GM23338 (cell line): ENCODE measurements around the gene RRBP1. TPM values are rescaled to one million over a fixed set of nuclear protein-coding genes. Genes with fewer than 3 reads are reported as not detected.

Experiments used
- ATAC-seq: fragments of 200-7000 bp; cut with Tn5 transposase; 3 replicates; pipeline ENCODE4 v1.9.1; 2020
- DNase-seq: peaks from one replicate; pipeline ENCODE4 v3.0.0-alpha.2; 2015; ENCODE audit warnings: low spot score
- H2AFZ ChIP-seq: fragments of 200-600 bp; sonication (generic); 2 replicates; pipeline ENCODE4 v1.8.0; 2016; ENCODE audit warnings: antibody characterized with exemption, mild to moderate bottlenecking, moderate library complexity
- H3F3A ChIP-seq: fragments of 200-600 bp; sonication (generic); replicated peaks from 2 replicates; pipeline ENCODE4 v1.8.0; 2017; ENCODE audit warnings: antibody characterized with exemption, mixed run types, low read depth
- H3K27ac ChIP-seq: fragments of 200-600 bp; sonication (generic); 2 replicates; pipeline ENCODE4 v1.6.1; 2016; ENCODE audit warnings: low read depth
- H3K27me3 ChIP-seq: fragments of 200-600 bp; sonication (generic); 2 replicates; pipeline ENCODE4 v1.8.0; 2016; ENCODE audit warnings: mild to moderate bottlenecking, mixed run types, moderate library complexity; ENCODE audit not compliant: insufficient read depth
- H3K36me3 ChIP-seq: fragments of 200-600 bp; sonication (generic); 2 replicates; pipeline ENCODE4 v1.8.0; 2016; ENCODE audit warnings: mild to moderate bottlenecking; ENCODE audit not compliant: insufficient read depth
- H3K4me1 ChIP-seq: fragments of 200-600 bp; sonication (generic); 2 replicates; pipeline ENCODE4 v1.8.0; 2016; ENCODE audit warnings: mild to moderate bottlenecking, moderate library complexity; ENCODE audit not compliant: insufficient read depth
- H3K4me2 ChIP-seq: fragments of 200-600 bp; sonication (generic); 2 replicates; pipeline ENCODE4 v1.7.1; 2017; ENCODE audit warnings: mixed run types
- H3K4me3 ChIP-seq: fragments of 200-600 bp; sonication (generic); 2 replicates; pipeline ENCODE4 v1.6.1; 2016; ENCODE audit warnings: mixed run types
- H3K79me2 ChIP-seq: fragments of 200-600 bp; sonication (generic); replicated peaks from 2 replicates; pipeline ENCODE4 v1.8.0; 2017; ENCODE audit warnings: mild to moderate bottlenecking; ENCODE audit not compliant: insufficient read depth
- H3K9me2 ChIP-seq: fragments of 200-600 bp; sonication (generic); 2 replicates; pipeline ENCODE4 v1.8.0; 2017; ENCODE audit not compliant: insufficient read depth
- H4K20me1 ChIP-seq: fragments of 200-600 bp; sonication (generic); replicated peaks from 2 replicates; pipeline ENCODE4 v1.8.0; 2017; ENCODE audit warnings: mild to moderate bottlenecking; ENCODE audit not compliant: insufficient read depth
- H3K27ac Mint-ChIP-seq: 2 replicates; pipeline ENCODE4 v1.8.0; 2020; ENCODE audit warnings: inconsistent platforms, mild to moderate bottlenecking, moderate library complexity, mixed read lengths
- H3K27me3 Mint-ChIP-seq: 3 replicates; pipeline ENCODE4 v1.8.0; 2022; ENCODE audit warnings: low read depth, mild to moderate bottlenecking, moderate library complexity, mixed read lengths, inconsistent platforms; ENCODE audit not compliant: insufficient read depth, poor library complexity
- H3K36me3 Mint-ChIP-seq: 3 replicates; pipeline ENCODE4 v1.8.0; 2021; ENCODE audit warnings: low read depth, mild to moderate bottlenecking, inconsistent platforms, moderate library complexity, mixed read lengths
- H3K4me1 Mint-ChIP-seq: 3 replicates; pipeline ENCODE4 v1.8.0; 2020; ENCODE audit warnings: mild to moderate bottlenecking, inconsistent platforms, mixed read lengths
- H3K4me3 Mint-ChIP-seq: 3 replicates; pipeline ENCODE4 v1.8.0; 2021; ENCODE audit warnings: moderate library complexity, mild to moderate bottlenecking, inconsistent platforms, mixed read lengths
- H3K9me3 Mint-ChIP-seq: 3 replicates; pipeline ENCODE4 v1.8.0; 2020; ENCODE audit warnings: moderate library complexity, mild to moderate bottlenecking, inconsistent platforms, mixed read lengths
- CREB1 ChIP-seq: fragments of 250-450 bp; sonication (Bioruptor Pico); IDR thresholded peaks from 2 replicates; pipeline ENCODE4 v1.5.0; 2020; ENCODE audit warnings: low read depth, mild to moderate bottlenecking, moderate library complexity
- CTCF ChIP-seq, 2 experiments: fragments of 200-600 bp in 1 of 2; sonication (generic) in 1 of 2; conservative IDR thresholded peaks; 2 replicates each; pipeline versions ENCODE4 v1.5.1 to v1.6.1; 2016 to 2017; ENCODE audit warnings: antibody characterized with exemption in 2 of 2, low read depth in 2 of 2, mild to moderate bottlenecking in 2 of 2, moderate library complexity in 1 of 2
- ETS1 ChIP-seq: IDR thresholded peaks from 2 replicates; pipeline ENCODE4 v1.6.1; 2016; ENCODE audit warnings: antibody characterized with exemption
- EZH2 ChIP-seq: fragments of 200-600 bp; sonication (generic); IDR thresholded peaks from one replicate; pipeline ENCODE4 v1.8.0; 2017; ENCODE audit warnings: antibody characterized with exemption, mild to moderate bottlenecking, low read depth; ENCODE audit not compliant: unreplicated experiment
- EZH2phosphoT487 ChIP-seq: fragments of 200-600 bp; sonication (generic); IDR thresholded peaks from one replicate; pipeline ENCODE4 v1.8.1; 2018; ENCODE audit warnings: antibody characterized with exemption; ENCODE audit not compliant: unreplicated experiment
- JUNB ChIP-seq: IDR thresholded peaks from one replicate; pipeline ENCODE4 v1.6.1; 2016; ENCODE audit warnings: antibody characterized with exemption; ENCODE audit not compliant: unreplicated experiment
- NANOG ChIP-seq: IDR thresholded peaks from 2 replicates; pipeline ENCODE4 v1.6.1; 2016; ENCODE audit warnings: antibody characterized with exemption, borderline replicate concordance
- POLR2AphosphoS5 ChIP-seq: IDR thresholded peaks from 2 replicates; pipeline ENCODE4 v1.6.1; 2016; ENCODE audit warnings: antibody characterized with exemption, low read depth
- REST ChIP-seq: IDR thresholded peaks from one replicate; pipeline ENCODE4 v1.6.1; 2018; ENCODE audit warnings: antibody characterized with exemption; ENCODE audit not compliant: unreplicated experiment
- STAT1 ChIP-seq: IDR thresholded peaks from one replicate; pipeline ENCODE4 v1.6.1; 2016; ENCODE audit warnings: antibody characterized with exemption; ENCODE audit not compliant: unreplicated experiment
- ZNF114 ChIP-seq: fragments of 250-450 bp; sonication (Bioruptor Pico); IDR thresholded peaks from 2 replicates; pipeline ENCODE4 v1.5.0; 2020; ENCODE audit warnings: mild to moderate bottlenecking, moderate library complexity
- ZNF331 ChIP-seq: fragments of 250-450 bp; sonication (Bioruptor Pico); IDR thresholded peaks from 2 replicates; pipeline ENCODE4 v1.5.0; 2020; ENCODE audit warnings: low read depth, mild to moderate bottlenecking, moderate library complexity
- ZNF462 ChIP-seq: fragments of 250-450 bp; sonication (Bioruptor Pico); IDR thresholded peaks from 2 replicates; pipeline ENCODE4 v1.5.0; 2020; ENCODE audit warnings: mild to moderate bottlenecking, moderate library complexity
- polyA plus RNA-seq: library from polyadenylated mRNA; unstranded; fragments of >200 nt; fragmentation: Nextera tagmentation; extraction: Ambion mirVana; gene quantifications from 2 replicates; pipeline ENCODE4 v1.2.1, GENCODE V29; 2016
- total RNA-seq: library from RNA; depleted of rRNA; stranded (reverse); fragments of >200 nt; shearing (Covaris generic); gene quantifications from 2 replicates; pipeline ENCODE4 v1.2.3, GENCODE V29; 2014

The RRBP1 gene
- total and polyA plus RNA-seq, 2 experiments from 2014 or later = 105 to 113 TPM

- no peak overlapping the region for H2AFZ ChIP-seq
- H3K4me2 ChIP-seq = no peak overlapping the region
- Mint-ChIP-seq H3K36me3 (no peaks in the 10 kb centered on the region), H3K9me3 (no peaks in the 10 kb centered on the region), H3K4me3 (no peak overlapping the region), H3K4me1 (no peaks in the 10 kb centered on the region), H3K27ac (no peak overlapping the region), H3K27me3 (no peaks in the 10 kb centered on the region)
- no peak overlapping the region for H3K4me3 ChIP-seq
- H3K27me3 ChIP-seq = no peaks in the 10 kb centered on the region
- no peaks in the 10 kb centered on the region for H3F3A ChIP-seq
- no peaks in the 10 kb centered on the region for H4K20me1 ChIP-seq
- H3K9me2 ChIP-seq = no peaks in the 10 kb centered on the region; the same call in 1 of the 2 replicates
- no peaks in the 10 kb centered on the region for H3K79me2 ChIP-seq
- no peak for TF ChIP-seq STAT1
- no peak for TF ChIP-seq ZNF114 (CRISPR knock-in tag)
- TF ChIP-seq CTCF (conservative IDR thresholded peaks at IDR 0.05; ENCODE audit: low read depth in 2 of 2) = no peak
- TF ChIP-seq ETS1 = no peak
- TF ChIP-seq POLR2AphosphoS5 = no peak
- no peak for TF ChIP-seq EZH2phosphoT487
- TF ChIP-seq CREB1 (CRISPR knock-in tag) = no peak
- TF ChIP-seq NANOG = no peak
- TF ChIP-seq ZNF462 (CRISPR knock-in tag) = no peak
- no peak for TF ChIP-seq REST
- TF ChIP-seq JUNB = no peak
- TF ChIP-seq EZH2 = no peak
- TF ChIP-seq ZNF331 = no peak
- ATAC-seq (no peak), DNase-seq (no peak)
- H3K36me3 ChIP-seq = no peaks in the 10 kb centered on the region
- no peaks in the 10 kb centered on the region for H3K4me1 ChIP-seq
- H3K27ac ChIP-seq = no peak overlapping the region
Observed at GRCh38 chr20:17700637-17701036, 18.6 kb upstream of the RRBP1 start.
